Mammary epithelial cell (primary cell): ENCODE results near the gene THRAP3.

Experiments
- CTCF ChIP-seq, 2 donors: IDR thresholded peaks in 1 of 2; conservative IDR thresholded peaks in 1 of 2; 2 replicates each; pipeline ENCODE4 v1.5.1; 2011 to 2012; ENCODE audit warnings: inconsistent platforms in 2 of 2, low read length in 2 of 2, mild to moderate bottlenecking in 2 of 2, control low read depth in 1 of 2, low read depth in 1 of 2; ENCODE audit not compliant: insufficient read depth in 1 of 2; ENCODE audit errors: extremely low read depth in 1 of 2
- EZH2 ChIP-seq: IDR thresholded peaks from 2 replicates; pipeline ENCODE4 v1.6.1; 2012; ENCODE audit warnings: low read length, inconsistent platforms, borderline replicate concordance

- TF ChIP-seq CTCF (conservative IDR thresholded peaks at IDR 0.05 in 1 of 2, IDR thresholded peaks at IDR 0.05 in 1 of 2; ENCODE audit: extremely low read depth in 1 of 2, insufficient read depth in 1 of 2, low read depth in 1 of 2, low read length in 2 of 2) (no peak), EZH2 (no peak)
These were observed 23.3 kb downstream of the THRAP3 start for GRCh38 chr1:36247538-36247937.
